HFFc6 (cell line): ENCODE results near the gene KIF26B. TPM values are rescaled to one million over a fixed set of nuclear protein-coding genes. Genes with fewer than 3 reads are reported as not detected.
"Not testable (repeated sequence)": the region's sequence is repeated elsewhere in the genome, so short reads cannot be mapped to it uniquely, and the experiment has no call there.

Experiments used
- DNase-seq: peaks from one replicate; pipeline ENCODE4 v3.0.0-alpha.2; 2018
- H3K27ac Mint-ChIP-seq: 2 replicates; pipeline ENCODE4 v1.8.0; 2020; ENCODE audit warnings: mild to moderate bottlenecking, mixed read lengths
- H3K27me3 Mint-ChIP-seq: 2 replicates; pipeline ENCODE4 v1.8.0; 2021; ENCODE audit warnings: mild to moderate bottlenecking, moderate library complexity, mixed read lengths; ENCODE audit not compliant: insufficient read depth
- H3K36me3 Mint-ChIP-seq: 2 replicates; pipeline ENCODE4 v1.8.0; 2021; ENCODE audit warnings: low read depth, mixed read lengths
- H3K4me1 Mint-ChIP-seq: 2 replicates; pipeline ENCODE4 v1.8.0; 2020; ENCODE audit warnings: low read depth, mixed read lengths
- H3K4me3 Mint-ChIP-seq: 2 replicates; pipeline ENCODE4 v1.8.0; 2020; ENCODE audit warnings: mild to moderate bottlenecking, moderate library complexity, mixed read lengths
- H3K9me3 Mint-ChIP-seq: 2 replicates; pipeline ENCODE4 v1.8.0; 2020; ENCODE audit warnings: mild to moderate bottlenecking, mixed read lengths
- total RNA-seq, 6 experiments: library from RNA; stranded (reverse); fragmentation: NEBNext Ultra II Directional; extraction: Animal tissue kit (Norgen Biotek cat#: 25700); gene quantifications; 2 replicates in 1 of 6; 3 replicates in 5 of 6; pipeline ENCODE4 v1.2.3, GENCODE V29; 2021
- TF ChIP-seq, protein P1 (sequence below): fragments of 200-600 bp; sonication (generic); IDR thresholded peaks from 2 replicates; pipeline ENCODE4 v1.5.0; 2021; ENCODE audit warnings: antibody characterized with exemption, mild to moderate bottlenecking

The KIF26B gene
- total RNA-seq, 6 experiments from 2014 or later = 4.6 to 7.5 (median 5.5) TPM

DNA sequence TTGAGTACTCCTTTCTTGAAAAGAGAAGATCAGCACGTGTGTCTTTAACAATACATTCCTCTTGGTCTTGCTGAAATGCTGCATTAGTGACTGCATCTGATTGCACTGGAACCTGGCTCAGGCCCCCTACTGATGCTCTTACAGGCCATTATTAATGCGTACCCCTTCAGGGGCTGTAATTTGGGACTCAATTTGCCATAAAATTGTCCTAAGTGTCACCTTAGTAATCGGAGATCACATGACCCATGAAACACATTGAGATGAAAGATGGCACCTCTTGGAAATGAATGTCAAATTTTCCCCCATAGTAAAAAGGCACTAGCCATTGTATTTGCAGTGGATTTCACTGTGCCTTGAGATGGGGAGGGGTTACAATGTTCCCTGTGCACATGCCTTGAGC lies 563.3 kb downstream of the KIF26B start:
- Mint-ChIP-seq H3K36me3 (peaks cover 9% of the 10 kb centered on the region; the same call in 1 of the 2 replicates), H3K9me3 (no peaks in the 10 kb centered on the region), H3K4me3 (no peak overlapping the region), H3K27ac (no peak overlapping the region), H3K4me1 (peaks cover 24% of the 10 kb centered on the region), H3K27me3 (peaks cover 3% of the 10 kb centered on the region)
- TF ChIP-seq, protein P1, sequence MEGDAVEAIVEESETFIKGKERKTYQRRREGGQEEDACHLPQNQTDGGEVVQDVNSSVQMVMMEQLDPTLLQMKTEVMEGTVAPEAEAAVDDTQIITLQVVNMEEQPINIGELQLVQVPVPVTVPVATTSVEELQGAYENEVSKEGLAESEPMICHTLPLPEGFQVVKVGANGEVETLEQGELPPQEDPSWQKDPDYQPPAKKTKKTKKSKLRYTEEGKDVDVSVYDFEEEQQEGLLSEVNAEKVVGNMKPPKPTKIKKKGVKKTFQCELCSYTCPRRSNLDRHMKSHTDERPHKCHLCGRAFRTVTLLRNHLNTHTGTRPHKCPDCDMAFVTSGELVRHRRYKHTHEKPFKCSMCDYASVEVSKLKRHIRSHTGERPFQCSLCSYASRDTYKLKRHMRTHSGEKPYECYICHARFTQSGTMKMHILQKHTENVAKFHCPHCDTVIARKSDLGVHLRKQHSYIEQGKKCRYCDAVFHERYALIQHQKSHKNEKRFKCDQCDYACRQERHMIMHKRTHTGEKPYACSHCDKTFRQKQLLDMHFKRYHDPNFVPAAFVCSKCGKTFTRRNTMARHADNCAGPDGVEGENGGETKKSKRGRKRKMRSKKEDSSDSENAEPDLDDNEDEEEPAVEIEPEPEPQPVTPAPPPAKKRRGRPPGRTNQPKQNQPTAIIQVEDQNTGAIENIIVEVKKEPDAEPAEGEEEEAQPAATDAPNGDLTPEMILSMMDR = no peak
- DNase-seq = no peak

DNA sequence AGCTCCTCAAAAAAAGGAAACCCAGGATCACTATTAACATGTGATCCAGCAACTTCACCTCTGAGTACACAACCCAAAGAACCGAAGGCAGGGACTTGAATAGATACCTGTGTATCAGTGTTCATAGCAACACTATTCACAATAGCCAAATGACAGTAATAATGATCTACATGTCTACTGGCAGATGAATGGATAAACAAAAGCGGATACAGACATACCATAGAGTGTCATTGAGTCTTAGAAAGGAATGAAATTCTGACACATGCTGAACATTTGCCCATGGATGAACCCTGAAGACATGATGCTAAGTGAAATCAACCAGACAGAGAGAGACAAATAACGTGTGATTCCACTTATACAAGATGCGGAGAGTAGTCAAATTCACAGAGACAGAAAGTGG lies 564.2 kb downstream of the KIF26B start:
- H3K9me3 Mint-ChIP-seq = no peaks in the 10 kb centered on the region
- no peak for DNase-seq
- peaks cover 24% of the 10 kb centered on the region for H3K4me1 Mint-ChIP-seq
- H3K36me3 Mint-ChIP-seq = peaks cover 9% of the 10 kb centered on the region; the same call in 1 of the 2 replicates
- no peak overlapping the region for H3K27ac Mint-ChIP-seq
- TF ChIP-seq, protein P1 = no peak
- H3K27me3 Mint-ChIP-seq = peaks cover 3% of the 10 kb centered on the region
- H3K4me3 Mint-ChIP-seq = no peak overlapping the region

DNA sequence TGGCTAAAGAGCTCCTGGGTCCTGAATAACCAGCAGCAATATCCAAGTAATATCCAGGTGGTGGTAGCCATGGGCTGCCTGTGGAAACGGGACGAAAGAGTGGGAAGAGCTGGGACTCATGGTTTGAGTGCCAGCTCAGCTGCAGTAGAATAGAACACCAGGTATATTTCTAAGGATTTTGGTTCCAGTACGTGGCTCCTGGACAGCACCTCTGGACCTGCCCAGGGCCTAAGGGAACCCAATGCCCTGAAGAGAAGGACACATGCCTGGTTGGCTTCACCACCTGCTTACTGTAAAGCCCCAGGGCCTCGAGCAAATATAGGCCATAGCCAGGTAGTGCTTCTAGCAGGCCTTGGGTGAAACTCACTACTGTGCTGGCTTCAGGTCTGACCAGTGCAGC lies 566.7 kb downstream of the KIF26B start:
- no peak overlapping the region for H3K4me3 Mint-ChIP-seq
- H3K27me3 Mint-ChIP-seq = peaks cover 4% of the 10 kb centered on the region; the same call in 1 of the 2 replicates
- H3K27ac Mint-ChIP-seq = no peak overlapping the region
- no peak for DNase-seq
- H3K9me3 Mint-ChIP-seq = peaks cover 8% of the 10 kb centered on the region
- peaks cover 3% of the 10 kb centered on the region for H3K4me1 Mint-ChIP-seq
- TF ChIP-seq, protein P1 = no peak
- peaks cover 24% of the 10 kb centered on the region for H3K36me3 Mint-ChIP-seq

DNA sequence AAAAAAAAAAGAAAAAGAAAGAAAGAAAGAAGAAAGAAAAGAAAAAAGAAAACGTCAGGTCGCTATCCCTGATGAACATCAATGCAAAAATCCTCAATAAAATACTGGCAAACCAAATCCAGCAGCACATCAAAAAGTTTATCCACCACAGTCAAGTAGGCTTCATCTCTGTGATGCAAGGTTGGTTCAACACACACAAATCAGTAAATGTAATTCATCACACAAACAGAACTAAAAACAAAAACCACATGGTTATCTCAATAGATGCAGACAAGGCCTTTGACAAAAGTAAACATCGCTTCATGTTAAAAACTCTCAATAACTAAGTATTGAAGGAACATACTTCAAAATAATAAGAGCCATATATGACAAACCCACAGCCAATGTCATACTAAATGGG lies 573.2 kb downstream of the KIF26B start:
- not testable (repeated sequence) for H3K27ac Mint-ChIP-seq, H3K4me1 Mint-ChIP-seq, H3K4me3 Mint-ChIP-seq, DNase-seq, H3K27me3 Mint-ChIP-seq
- Mint-ChIP-seq H3K9me3 (peaks cover 52% of the 10 kb centered on the region), H3K36me3 (peaks cover 51% of the 10 kb centered on the region)

DNA sequence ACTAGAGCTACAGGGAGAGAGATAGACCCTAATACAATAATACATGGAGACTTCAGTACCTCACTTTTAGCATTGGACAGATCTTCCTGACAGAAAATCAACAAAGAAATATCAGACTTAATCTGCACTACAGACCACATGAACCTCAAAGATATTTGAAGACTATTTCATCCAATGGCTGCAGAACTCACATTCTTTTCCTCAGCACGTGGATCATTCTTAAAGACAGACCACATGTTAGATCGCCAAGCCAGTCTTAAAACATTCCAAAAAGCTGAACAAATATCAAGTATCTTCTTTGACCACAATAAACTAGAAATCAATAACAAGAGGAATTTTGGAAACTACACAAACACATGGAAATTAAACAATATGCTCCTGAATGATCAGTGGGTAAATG lies 576.0 kb downstream of the KIF26B start:
- DNase-seq = no peak
- H3K9me3 Mint-ChIP-seq = peaks cover 46% of the 10 kb centered on the region

DNA sequence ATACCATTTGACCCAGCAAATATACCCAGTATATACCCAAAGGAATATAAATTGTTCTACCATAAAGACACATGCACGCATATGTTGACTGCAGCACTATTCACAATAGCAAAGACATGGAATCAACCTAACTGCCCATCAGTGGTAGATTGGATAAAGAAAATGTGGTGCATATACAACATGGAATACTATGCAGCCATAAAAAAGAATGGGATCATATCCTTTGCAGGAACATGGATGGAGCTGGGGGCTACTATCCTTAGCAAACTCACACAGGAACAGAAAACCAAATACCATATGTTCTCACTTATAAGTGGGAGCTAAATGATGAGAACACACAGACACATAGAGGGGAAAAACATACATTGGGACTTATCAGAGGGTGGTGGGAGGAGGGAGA lies 585.6 kb downstream of the KIF26B start:
- not testable (repeated sequence) for H3K27me3 Mint-ChIP-seq, H3K4me3 Mint-ChIP-seq, H3K4me1 Mint-ChIP-seq

More for the DNA sequence above, 576.0 kb downstream of the KIF26B start:
- Mint-ChIP-seq H3K4me1 (peaks cover under 1% of the 10 kb centered on the region; the same call in 1 of the 2 replicates), H3K27ac (no peak overlapping the region), H3K36me3 (peaks cover 41% of the 10 kb centered on the region), H3K4me3 (no peak overlapping the region), H3K27me3 (peaks cover under 1% of the 10 kb centered on the region)
- TF ChIP-seq, protein P1 = no peak

DNA sequence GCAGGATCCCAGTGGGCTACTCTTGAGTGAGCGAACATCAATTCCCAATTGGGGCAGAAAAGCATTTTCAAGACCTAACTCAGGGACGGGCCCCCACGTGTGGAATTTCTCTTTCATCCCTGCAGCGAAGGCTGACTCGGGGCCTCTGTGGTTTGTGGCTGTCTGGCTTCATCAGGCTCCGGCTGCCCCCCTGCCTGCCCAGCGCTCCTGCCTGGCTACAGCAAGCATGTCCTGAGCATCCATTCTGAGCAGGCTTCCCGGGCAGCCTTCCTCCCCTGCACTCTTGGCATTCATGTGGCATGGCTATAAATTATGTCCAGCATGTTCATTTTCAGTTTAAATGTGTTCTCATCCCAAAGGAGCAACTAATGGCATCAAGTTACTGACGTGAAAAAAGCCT lies 588.1 kb downstream of the KIF26B start:
- Mint-ChIP-seq H3K27me3 (no peaks in the 10 kb centered on the region), H3K4me3 (no peak overlapping the region), H3K36me3 (peaks cover 20% of the 10 kb centered on the region), H3K9me3 (peaks cover 5% of the 10 kb centered on the region; the same call in 1 of the 2 replicates), H3K4me1 (no peaks in the 10 kb centered on the region), H3K27ac (no peak overlapping the region)
- TF ChIP-seq, protein P1 = no peak
- DNase-seq = no peak

More for the DNA sequence above, 585.6 kb downstream of the KIF26B start:
- H3K36me3 Mint-ChIP-seq, DNase-seq, H3K9me3 Mint-ChIP-seq, H3K27ac Mint-ChIP-seq: not testable (repeated sequence)
